ENCODE measurements around the gene PEPD. TPM values are rescaled to one million over a fixed set of nuclear protein-coding genes. Genes with fewer than 3 reads are reported as not detected.

PEPD gene
- total RNA-seq, 4 donors from 2014 or later = 33.9 to 57.0 (median 45.0) TPM

GRCh38 chr19:33418461-33418860 is 103.1 kb downstream of the PEPD start:
- Histone ChIP-seq H3K27ac (no peak overlapping the region), H3K4me3 (no peak overlapping the region), H3K36me3 (no peaks in the 10 kb centered on the region), H3K4me1 (no peaks in the 10 kb centered on the region), H3K9me3 (no peaks in the 10 kb centered on the region), H3K27me3 (no peaks in the 10 kb centered on the region)
- intact Hi-C loops (cut with DNase I; ENCODE audit: low total_unique reads) (loop anchor here (5.0 kb wide), 1 partner anchor 354 kb away; no protein-coding TSS in a partner anchor), in situ Hi-C loops (cut with MboI; ENCODE audit: low sequenced_read_pairs in 4 of 4) (no loop called here)
- ATAC-seq (no peak), DNase-seq (no peak)
- TF ChIP-seq POLR2A (IDR thresholded peaks at IDR 0.05) (no peak), CTCF (IDR thresholded peaks at IDR 0.05 in 4 of 5, conservative IDR thresholded peaks at IDR 0.05 in 1 of 5) (no peak)

GRCh38 chr19:33417751-33418150 is 103.8 kb downstream of the PEPD start:
- Histone ChIP-seq H3K36me3 (no peaks in the 10 kb centered on the region), H3K27me3 (no peaks in the 10 kb centered on the region), H3K4me3 (no peak overlapping the region), H3K9me3 (no peaks in the 10 kb centered on the region), H3K4me1 (no peaks in the 10 kb centered on the region), H3K27ac (no peak overlapping the region)
- TF ChIP-seq POLR2A (IDR thresholded peaks at IDR 0.05) (no peak), CTCF (IDR thresholded peaks at IDR 0.05 in 4 of 5, conservative IDR thresholded peaks at IDR 0.05 in 1 of 5) (no peak)
- intact Hi-C loops (cut with DNase I; ENCODE audit: low total_unique reads) (loop anchor here (5.0 kb wide), 1 partner anchor 355 kb away; no protein-coding TSS in a partner anchor), in situ Hi-C loops (cut with MboI; ENCODE audit: low sequenced_read_pairs in 4 of 4) (no loop called here)
- ATAC-seq = no peak
- no peak for DNase-seq

- DNase-seq = no peak
Measured at GRCh38 chr19:33416307-33417215, 105.0 kb downstream of the PEPD start.

More at GRCh38 chr19:33416307-33417215, 105.0 kb downstream of the PEPD start:
- Histone ChIP-seq H3K36me3 (no peaks in the 10 kb centered on the region), H3K27me3 (no peaks in the 10 kb centered on the region), H3K4me1 (no peaks in the 10 kb centered on the region), H3K27ac (no peak overlapping the region), H3K9me3 (no peaks in the 10 kb centered on the region), H3K4me3 (no peak overlapping the region)
- ATAC-seq = peak in 1 of 2 donors; percentile 66
- intact Hi-C loops (cut with DNase I; ENCODE audit: low total_unique reads) (loop anchor here (5.0 kb wide), 1 partner anchor 356 kb away; no protein-coding TSS in a partner anchor), in situ Hi-C loops (cut with MboI; ENCODE audit: low sequenced_read_pairs in 4 of 4) (no loop called here)
- TF ChIP-seq POLR2A (IDR thresholded peaks at IDR 0.05) (no peak), CTCF (IDR thresholded peaks at IDR 0.05 in 4 of 5, conservative IDR thresholded peaks at IDR 0.05 in 1 of 5) (peak; percentile 5 to 57 (median 53))
